ENCODE data around the gene RP9.

DNA sequence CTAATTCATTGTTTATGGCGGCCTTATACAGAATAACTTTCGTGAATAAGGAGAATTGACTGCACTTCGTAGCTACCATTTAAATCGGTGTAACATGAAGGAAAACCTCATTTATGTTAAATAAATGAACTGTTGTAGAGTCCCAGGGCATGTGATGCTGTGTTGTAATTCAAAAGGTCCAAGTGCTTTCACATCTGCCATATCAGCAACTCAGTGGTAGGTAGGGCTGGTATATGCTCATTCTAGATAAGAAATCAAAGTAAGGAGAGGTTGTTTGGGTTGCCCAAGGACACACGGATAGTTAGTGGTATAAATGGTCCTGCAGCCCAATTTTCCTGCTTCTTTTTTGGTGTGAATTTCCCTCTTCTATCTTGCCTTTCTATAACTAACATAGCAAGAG lies 36.0 kb upstream of the RP9 start:
- TF ChIP-seq, protein P1, sequence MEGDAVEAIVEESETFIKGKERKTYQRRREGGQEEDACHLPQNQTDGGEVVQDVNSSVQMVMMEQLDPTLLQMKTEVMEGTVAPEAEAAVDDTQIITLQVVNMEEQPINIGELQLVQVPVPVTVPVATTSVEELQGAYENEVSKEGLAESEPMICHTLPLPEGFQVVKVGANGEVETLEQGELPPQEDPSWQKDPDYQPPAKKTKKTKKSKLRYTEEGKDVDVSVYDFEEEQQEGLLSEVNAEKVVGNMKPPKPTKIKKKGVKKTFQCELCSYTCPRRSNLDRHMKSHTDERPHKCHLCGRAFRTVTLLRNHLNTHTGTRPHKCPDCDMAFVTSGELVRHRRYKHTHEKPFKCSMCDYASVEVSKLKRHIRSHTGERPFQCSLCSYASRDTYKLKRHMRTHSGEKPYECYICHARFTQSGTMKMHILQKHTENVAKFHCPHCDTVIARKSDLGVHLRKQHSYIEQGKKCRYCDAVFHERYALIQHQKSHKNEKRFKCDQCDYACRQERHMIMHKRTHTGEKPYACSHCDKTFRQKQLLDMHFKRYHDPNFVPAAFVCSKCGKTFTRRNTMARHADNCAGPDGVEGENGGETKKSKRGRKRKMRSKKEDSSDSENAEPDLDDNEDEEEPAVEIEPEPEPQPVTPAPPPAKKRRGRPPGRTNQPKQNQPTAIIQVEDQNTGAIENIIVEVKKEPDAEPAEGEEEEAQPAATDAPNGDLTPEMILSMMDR (IDR thresholded peaks at IDR 0.05): no peak
- TF ChIP-seq, protein P2, sequence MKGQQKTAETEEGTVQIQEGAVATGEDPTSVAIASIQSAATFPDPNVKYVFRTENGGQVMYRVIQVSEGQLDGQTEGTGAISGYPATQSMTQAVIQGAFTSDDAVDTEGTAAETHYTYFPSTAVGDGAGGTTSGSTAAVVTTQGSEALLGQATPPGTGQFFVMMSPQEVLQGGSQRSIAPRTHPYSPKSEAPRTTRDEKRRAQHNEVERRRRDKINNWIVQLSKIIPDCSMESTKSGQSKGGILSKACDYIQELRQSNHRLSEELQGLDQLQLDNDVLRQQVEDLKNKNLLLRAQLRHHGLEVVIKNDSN (CRISPR knock-in tag; IDR thresholded peaks at IDR 0.05): no peak
- TF ChIP-seq, protein P3, sequence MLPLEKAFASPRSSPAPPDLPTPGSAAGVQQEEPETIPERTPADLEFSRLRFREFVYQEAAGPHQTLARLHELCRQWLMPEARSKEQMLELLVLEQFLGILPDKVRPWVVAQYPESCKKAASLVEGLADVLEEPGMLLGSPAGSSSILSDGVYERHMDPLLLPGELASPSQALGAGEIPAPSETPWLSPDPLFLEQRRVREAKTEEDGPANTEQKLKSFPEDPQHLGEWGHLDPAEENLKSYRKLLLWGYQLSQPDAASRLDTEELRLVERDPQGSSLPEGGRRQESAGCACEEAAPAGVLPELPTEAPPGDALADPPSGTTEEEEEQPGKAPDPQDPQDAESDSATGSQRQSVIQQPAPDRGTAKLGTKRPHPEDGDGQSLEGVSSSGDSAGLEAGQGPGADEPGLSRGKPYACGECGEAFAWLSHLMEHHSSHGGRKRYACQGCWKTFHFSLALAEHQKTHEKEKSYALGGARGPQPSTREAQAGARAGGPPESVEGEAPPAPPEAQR (CRISPR knock-in tag; IDR thresholded peaks at IDR 0.05): no peak
- TF ChIP-seq, protein P4, sequence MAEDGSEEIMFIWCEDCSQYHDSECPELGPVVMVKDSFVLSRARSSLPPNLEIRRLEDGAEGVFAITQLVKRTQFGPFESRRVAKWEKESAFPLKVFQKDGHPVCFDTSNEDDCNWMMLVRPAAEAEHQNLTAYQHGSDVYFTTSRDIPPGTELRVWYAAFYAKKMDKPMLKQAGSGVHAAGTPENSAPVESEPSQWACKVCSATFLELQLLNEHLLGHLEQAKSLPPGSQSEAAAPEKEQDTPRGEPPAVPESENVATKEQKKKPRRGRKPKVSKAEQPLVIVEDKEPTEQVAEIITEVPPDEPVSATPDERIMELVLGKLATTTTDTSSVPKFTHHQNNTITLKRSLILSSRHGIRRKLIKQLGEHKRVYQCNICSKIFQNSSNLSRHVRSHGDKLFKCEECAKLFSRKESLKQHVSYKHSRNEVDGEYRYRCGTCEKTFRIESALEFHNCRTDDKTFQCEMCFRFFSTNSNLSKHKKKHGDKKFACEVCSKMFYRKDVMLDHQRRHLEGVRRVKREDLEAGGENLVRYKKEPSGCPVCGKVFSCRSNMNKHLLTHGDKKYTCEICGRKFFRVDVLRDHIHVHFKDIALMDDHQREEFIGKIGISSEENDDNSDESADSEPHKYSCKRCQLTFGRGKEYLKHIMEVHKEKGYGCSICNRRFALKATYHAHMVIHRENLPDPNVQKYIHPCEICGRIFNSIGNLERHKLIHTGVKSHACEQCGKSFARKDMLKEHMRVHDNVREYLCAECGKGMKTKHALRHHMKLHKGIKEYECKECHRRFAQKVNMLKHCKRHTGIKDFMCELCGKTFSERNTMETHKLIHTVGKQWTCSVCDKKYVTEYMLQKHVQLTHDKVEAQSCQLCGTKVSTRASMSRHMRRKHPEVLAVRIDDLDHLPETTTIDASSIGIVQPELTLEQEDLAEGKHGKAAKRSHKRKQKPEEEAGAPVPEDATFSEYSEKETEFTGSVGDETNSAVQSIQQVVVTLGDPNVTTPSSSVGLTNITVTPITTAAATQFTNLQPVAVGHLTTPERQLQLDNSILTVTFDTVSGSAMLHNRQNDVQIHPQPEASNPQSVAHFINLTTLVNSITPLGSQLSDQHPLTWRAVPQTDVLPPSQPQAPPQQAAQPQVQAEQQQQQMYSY (CRISPR knock-in tag; IDR thresholded peaks at IDR 0.05): no peak
- TF ChIP-seq MYBL2 (CRISPR knock-in tag; IDR thresholded peaks at IDR 0.05) (no peak), TEAD4 (CRISPR knock-in tag; IDR thresholded peaks at IDR 0.05) (no peak), ZNF232 (CRISPR knock-in tag; IDR thresholded peaks at IDR 0.05) (no peak), NR2C2 (CRISPR knock-in tag; IDR thresholded peaks at IDR 0.05) (no peak)
- TF ChIP-seq, protein P5, sequence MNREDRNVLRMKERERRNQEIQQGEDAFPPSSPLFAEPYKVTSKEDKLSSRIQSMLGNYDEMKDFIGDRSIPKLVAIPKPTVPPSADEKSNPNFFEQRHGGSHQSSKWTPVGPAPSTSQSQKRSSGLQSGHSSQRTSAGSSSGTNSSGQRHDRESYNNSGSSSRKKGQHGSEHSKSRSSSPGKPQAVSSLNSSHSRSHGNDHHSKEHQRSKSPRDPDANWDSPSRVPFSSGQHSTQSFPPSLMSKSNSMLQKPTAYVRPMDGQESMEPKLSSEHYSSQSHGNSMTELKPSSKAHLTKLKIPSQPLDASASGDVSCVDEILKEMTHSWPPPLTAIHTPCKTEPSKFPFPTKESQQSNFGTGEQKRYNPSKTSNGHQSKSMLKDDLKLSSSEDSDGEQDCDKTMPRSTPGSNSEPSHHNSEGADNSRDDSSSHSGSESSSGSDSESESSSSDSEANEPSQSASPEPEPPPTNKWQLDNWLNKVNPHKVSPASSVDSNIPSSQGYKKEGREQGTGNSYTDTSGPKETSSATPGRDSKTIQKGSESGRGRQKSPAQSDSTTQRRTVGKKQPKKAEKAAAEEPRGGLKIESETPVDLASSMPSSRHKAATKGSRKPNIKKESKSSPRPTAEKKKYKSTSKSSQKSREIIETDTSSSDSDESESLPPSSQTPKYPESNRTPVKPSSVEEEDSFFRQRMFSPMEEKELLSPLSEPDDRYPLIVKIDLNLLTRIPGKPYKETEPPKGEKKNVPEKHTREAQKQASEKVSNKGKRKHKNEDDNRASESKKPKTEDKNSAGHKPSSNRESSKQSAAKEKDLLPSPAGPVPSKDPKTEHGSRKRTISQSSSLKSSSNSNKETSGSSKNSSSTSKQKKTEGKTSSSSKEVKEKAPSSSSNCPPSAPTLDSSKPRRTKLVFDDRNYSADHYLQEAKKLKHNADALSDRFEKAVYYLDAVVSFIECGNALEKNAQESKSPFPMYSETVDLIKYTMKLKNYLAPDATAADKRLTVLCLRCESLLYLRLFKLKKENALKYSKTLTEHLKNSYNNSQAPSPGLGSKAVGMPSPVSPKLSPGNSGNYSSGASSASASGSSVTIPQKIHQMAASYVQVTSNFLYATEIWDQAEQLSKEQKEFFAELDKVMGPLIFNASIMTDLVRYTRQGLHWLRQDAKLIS (CRISPR knock-in tag; IDR thresholded peaks at IDR 0.05; ENCODE audit: borderline replicate concordance): no peak
- TF ChIP-seq, protein P6, sequence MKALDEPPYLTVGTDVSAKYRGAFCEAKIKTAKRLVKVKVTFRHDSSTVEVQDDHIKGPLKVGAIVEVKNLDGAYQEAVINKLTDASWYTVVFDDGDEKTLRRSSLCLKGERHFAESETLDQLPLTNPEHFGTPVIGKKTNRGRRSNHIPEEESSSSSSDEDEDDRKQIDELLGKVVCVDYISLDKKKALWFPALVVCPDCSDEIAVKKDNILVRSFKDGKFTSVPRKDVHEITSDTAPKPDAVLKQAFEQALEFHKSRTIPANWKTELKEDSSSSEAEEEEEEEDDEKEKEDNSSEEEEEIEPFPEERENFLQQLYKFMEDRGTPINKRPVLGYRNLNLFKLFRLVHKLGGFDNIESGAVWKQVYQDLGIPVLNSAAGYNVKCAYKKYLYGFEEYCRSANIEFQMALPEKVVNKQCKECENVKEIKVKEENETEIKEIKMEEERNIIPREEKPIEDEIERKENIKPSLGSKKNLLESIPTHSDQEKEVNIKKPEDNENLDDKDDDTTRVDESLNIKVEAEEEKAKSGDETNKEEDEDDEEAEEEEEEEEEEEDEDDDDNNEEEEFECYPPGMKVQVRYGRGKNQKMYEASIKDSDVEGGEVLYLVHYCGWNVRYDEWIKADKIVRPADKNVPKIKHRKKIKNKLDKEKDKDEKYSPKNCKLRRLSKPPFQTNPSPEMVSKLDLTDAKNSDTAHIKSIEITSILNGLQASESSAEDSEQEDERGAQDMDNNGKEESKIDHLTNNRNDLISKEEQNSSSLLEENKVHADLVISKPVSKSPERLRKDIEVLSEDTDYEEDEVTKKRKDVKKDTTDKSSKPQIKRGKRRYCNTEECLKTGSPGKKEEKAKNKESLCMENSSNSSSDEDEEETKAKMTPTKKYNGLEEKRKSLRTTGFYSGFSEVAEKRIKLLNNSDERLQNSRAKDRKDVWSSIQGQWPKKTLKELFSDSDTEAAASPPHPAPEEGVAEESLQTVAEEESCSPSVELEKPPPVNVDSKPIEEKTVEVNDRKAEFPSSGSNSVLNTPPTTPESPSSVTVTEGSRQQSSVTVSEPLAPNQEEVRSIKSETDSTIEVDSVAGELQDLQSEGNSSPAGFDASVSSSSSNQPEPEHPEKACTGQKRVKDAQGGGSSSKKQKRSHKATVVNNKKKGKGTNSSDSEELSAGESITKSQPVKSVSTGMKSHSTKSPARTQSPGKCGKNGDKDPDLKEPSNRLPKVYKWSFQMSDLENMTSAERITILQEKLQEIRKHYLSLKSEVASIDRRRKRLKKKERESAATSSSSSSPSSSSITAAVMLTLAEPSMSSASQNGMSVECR (CRISPR knock-in tag; IDR thresholded peaks at IDR 0.05; ENCODE audit: borderline replicate concordance): no peak
- TF ChIP-seq, protein P7, sequence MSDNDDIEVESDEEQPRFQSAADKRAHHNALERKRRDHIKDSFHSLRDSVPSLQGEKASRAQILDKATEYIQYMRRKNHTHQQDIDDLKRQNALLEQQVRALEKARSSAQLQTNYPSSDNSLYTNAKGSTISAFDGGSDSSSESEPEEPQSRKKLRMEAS (CRISPR knock-in tag; IDR thresholded peaks at IDR 0.05): no peak
